K562 (cell line): Measurements from ENCODE around the gene TTLL3. TPM values are rescaled to one million over a fixed set of nuclear protein-coding genes. Genes with fewer than 3 reads are reported as not detected.

Source experiments
- ATAC-seq: fragments of 200-7000 bp; cut with Tn5 transposase; 3 replicates; pipeline ENCODE4 v1.9.1; 2020; ENCODE audit warnings: moderate library complexity
- BruUV-seq: library from RNA; stranded (reverse); fragments of 400-500 nt; replicated peaks from 2 replicates; lab custom pipeline; 2021; lab: Mats Ljungman, UMichigan
- CTCF ChIA-PET: fragments of 300-600 bp; formaldehyde crosslinking; extraction: SDS; loops from one replicate; lab custom pipeline; 2021; ENCODE audit warnings: low intra/inter-chr PET ratio; lab: Yijun Ruan, JAX
- POLR2A ChIA-PET: fragments of 300-600, 350-650 bp; sonication (Branson Sonifier 250); formaldehyde crosslinking; extraction: SDS; loops from one replicate; lab custom pipeline; 2021; ENCODE audit warnings: antibody characterized with exemption, inconsistent platforms; lab: Yijun Ruan, JAX
- DNase-seq, 4 experiments: peaks; one replicate each; pipeline versions ENCODE4 v3.0.0 to v3.0.0-alpha.2; 2011 to 2018; ENCODE audit warnings: low spot score in 3 of 4, mixed read lengths in 3 of 4; ENCODE audit errors: extremely low read depth in 1 of 4
- FAIRE-seq: peaks from 2 replicates; lab custom pipeline; 2011; peaks lifted over from hg19 to GRCh38; lab: Jason Lieb, UNC
- H2AFZ ChIP-seq: 2 replicates; pipeline ENCODE4 v1.6.0; 2011; ENCODE audit warnings: low read depth, low read length, control low read depth, inconsistent platforms
- H3K27ac ChIP-seq: fragments of 200-600 bp; 3 replicates; pipeline ENCODE4 v1.8.0; 2011; ENCODE audit warnings: low read depth, mild to moderate bottlenecking, control low read depth, inconsistent platforms, low read length, moderate library complexity, mixed read lengths; ENCODE audit errors: extremely low read depth
- H3K27me3 ChIP-seq, 2 experiments: fragments of 300-600 bp in 1 of 2; 2 replicates in 1 of 2; 3 replicates in 1 of 2; pipeline versions ENCODE4 v1.6.0 to v1.8.0; 2011; ENCODE audit warnings: inconsistent platforms in 2 of 2, low read length in 2 of 2, mild to moderate bottlenecking in 1 of 2, mixed read lengths in 1 of 2, moderate library complexity in 1 of 2; ENCODE audit not compliant: control insufficient read depth in 2 of 2, insufficient read depth in 2 of 2
- H3K36me3 ChIP-seq: fragments of 300-600 bp; 3 replicates; pipeline ENCODE4 v1.8.0; 2011; ENCODE audit warnings: mild to moderate bottlenecking, low read length, inconsistent platforms; ENCODE audit not compliant: control insufficient read depth, insufficient read depth
- H3K4me1 ChIP-seq, 2 experiments: fragments of 200-600 bp in 1 of 2; replicated peaks in 1 of 2; 2 replicates in 1 of 2; 3 replicates in 1 of 2; pipeline versions ENCODE4 v1.5.1 to v1.8.0; 2011; ENCODE audit warnings: inconsistent platforms in 2 of 2, low read length in 2 of 2, mild to moderate bottlenecking in 1 of 2, mixed read lengths in 1 of 2, moderate library complexity in 1 of 2; ENCODE audit not compliant: control insufficient read depth in 2 of 2, insufficient read depth in 2 of 2
- H3K4me2 ChIP-seq: 2 replicates; pipeline ENCODE4 v1.6.1; 2011; ENCODE audit warnings: low read length, control low read depth, inconsistent platforms, mixed read lengths; ENCODE audit not compliant: insufficient read depth
- H3K4me3 ChIP-seq: fragments of 200-600 bp; sonication (generic), shearing (Covaris generic); 2 replicates; pipeline ENCODE4 v1.5.1; 2016; ENCODE audit warnings: control low read depth, inconsistent platforms
- H3K79me2 ChIP-seq: fragments of 200-600 bp; 3 replicates; pipeline ENCODE4 v1.8.0; 2011; ENCODE audit warnings: low read length, inconsistent platforms; ENCODE audit not compliant: control insufficient read depth, insufficient read depth
- H3K9ac ChIP-seq, 2 experiments: 2 replicates each; pipeline versions ENCODE4 v1.6.0 to v1.6.1; 2011; ENCODE audit warnings: low read depth in 2 of 2, low read length in 2 of 2, control low read depth in 1 of 2, inconsistent platforms in 1 of 2, mild to moderate bottlenecking in 1 of 2, mixed read lengths in 1 of 2; ENCODE audit not compliant: insufficient read depth in 1 of 2
- H3K9me1 ChIP-seq: one replicate; pipeline ENCODE4 v1.6.0; 2011; ENCODE audit warnings: inconsistent platforms, mild to moderate bottlenecking, low read length, moderate library complexity; ENCODE audit not compliant: control insufficient read depth, insufficient read depth
- H3K9me3 ChIP-seq: replicated peaks from 2 replicates; pipeline ENCODE4 v1.5.1; 2011; ENCODE audit warnings: low read depth, low read length, inconsistent platforms; ENCODE audit not compliant: control insufficient read depth, insufficient read depth
- H4K20me1 ChIP-seq: replicated peaks from 2 replicates; pipeline ENCODE4 v1.6.1; 2011; ENCODE audit warnings: low read length, inconsistent platforms, mixed read lengths; ENCODE audit not compliant: control insufficient read depth, insufficient read depth
- ARID1B ChIP-seq: fragments of 450-650 bp; IDR thresholded peaks from 2 replicates; pipeline ENCODE4 v1.6.1; 2016; ENCODE audit warnings: antibody characterized with exemption, mild to moderate bottlenecking, inconsistent platforms
- CBFA2T2 ChIP-seq: fragments of 450-650 bp; conservative IDR thresholded peaks from 2 replicates; pipeline ENCODE4 v1.6.1; 2017; ENCODE audit warnings: mild to moderate bottlenecking
- CBFA2T3 ChIP-seq: fragments of 450-650 bp; IDR thresholded peaks from 2 replicates; pipeline ENCODE4 v1.6.1; 2017
- FOSL1 ChIP-seq: fragments of 200-800 bp; sonication (Bioruptor generic); conservative IDR thresholded peaks from 2 replicates; pipeline ENCODE4 v1.6.1; 2016; ENCODE audit warnings: missing genetic modification characterization, missing compliant biosample characterization
- FOXA3 ChIP-seq, 2 experiments: fragments of 450-650 bp in 1 of 2; sonication (generic) in 1 of 2; formaldehyde crosslinking; IDR thresholded peaks in 1 of 2; conservative IDR thresholded peaks in 1 of 2; 2 replicates each; pipeline versions ENCODE4 v1.4.0 to v1.8.0; 2020 to 2022; ENCODE audit warnings: mild to moderate bottlenecking in 2 of 2, missing genetic modification reagents in 1 of 2
- FOXJ2 ChIP-seq: fragments of 200-800 bp; sonication (Bioruptor generic); IDR thresholded peaks from 2 replicates; pipeline ENCODE4 v1.6.1; 2016; ENCODE audit warnings: missing genetic modification characterization, missing compliant biosample characterization
- HDAC1 ChIP-seq, 2 experiments: fragments of 450-650 bp; IDR thresholded peaks; 2 replicates each; pipeline ENCODE4 v1.6.1; 2016 to 2017; ENCODE audit warnings: inconsistent platforms in 1 of 2, mild to moderate bottlenecking in 1 of 2, moderate library complexity in 1 of 2
- ZEB2 ChIP-seq: fragments of 450-650 bp; IDR thresholded peaks from 2 replicates; pipeline ENCODE4 v1.6.1; 2016
- ZKSCAN1 ChIP-seq: fragments of 150-350 bp; IDR thresholded peaks from 2 replicates; pipeline ENCODE4 v1.6.1; 2016; ENCODE audit warnings: low read depth, low read length
- WGBS: fragments of 100-300 bp; shearing (Covaris generic); methylation state at CpG from one replicate; pipeline ENCODE4 v1.1.6; 2016; ENCODE audit warnings: low coverage, mixed read lengths; ENCODE audit not compliant: insufficient coverage; ENCODE audit errors: missing lambda C conversion rate; 5-methylcytosine and 5-hydroxymethylcytosine counted together
- in situ Hi-C: fragments of 300-500 bp; cut with MboI; formaldehyde crosslinking; loops from 4 replicates; pipeline ENCODE4 v1.15.0; 2018; ENCODE audit warnings: inconsistent platforms, mixed read lengths
- intact Hi-C: fragments of 100-400 bp; cut with micrococcal nuclease; formaldehyde crosslinking; loops from 2 replicates; pipeline ENCODE4 v1.14.2; 2022
- polyA plus RNA-seq, 8 experiments: library from polyadenylated mRNA; depleted of rRNA in 4 of 8; stranded (reverse) in 5 of 8; unstranded in 3 of 8; fragments of >200 nt; fragmentation: Nextera tagmentation in 2 of 8; fragmentation: Illumina TruSeq in 1 of 8; extraction: Ambion mirVana in 2 of 8; extraction: Trizol in 1 of 8; gene quantifications; 2 replicates each; pipeline versions ENCODE4 v1.2.1 to v1.2.3, GENCODE V29; 2011 to 2014; ENCODE audit warnings: inconsistent platforms in 1 of 8, missing spikeins in 1 of 8
- total RNA-seq, 7 experiments: library from RNA; depleted of rRNA in 6 of 7; stranded (reverse); fragments of >200 nt in 6 of 7; fragmentation: Illumina TruSeq in 2 of 7; extraction: Trizol in 2 of 7; gene quantifications; 2 replicates each; pipeline versions ENCODE4 v1.2.1 to v1.2.3, GENCODE V29; 2011 to 2021; ENCODE audit warnings: low replicate concordance in 1 of 7

The TTLL3 gene
- total and polyA plus RNA-seq, 9 of the 15 experiments (the other 6 are each of a cell fraction or from before 2014, with no cell fraction given) = 8.9 to 106 (median 33.2) TPM

DNA sequence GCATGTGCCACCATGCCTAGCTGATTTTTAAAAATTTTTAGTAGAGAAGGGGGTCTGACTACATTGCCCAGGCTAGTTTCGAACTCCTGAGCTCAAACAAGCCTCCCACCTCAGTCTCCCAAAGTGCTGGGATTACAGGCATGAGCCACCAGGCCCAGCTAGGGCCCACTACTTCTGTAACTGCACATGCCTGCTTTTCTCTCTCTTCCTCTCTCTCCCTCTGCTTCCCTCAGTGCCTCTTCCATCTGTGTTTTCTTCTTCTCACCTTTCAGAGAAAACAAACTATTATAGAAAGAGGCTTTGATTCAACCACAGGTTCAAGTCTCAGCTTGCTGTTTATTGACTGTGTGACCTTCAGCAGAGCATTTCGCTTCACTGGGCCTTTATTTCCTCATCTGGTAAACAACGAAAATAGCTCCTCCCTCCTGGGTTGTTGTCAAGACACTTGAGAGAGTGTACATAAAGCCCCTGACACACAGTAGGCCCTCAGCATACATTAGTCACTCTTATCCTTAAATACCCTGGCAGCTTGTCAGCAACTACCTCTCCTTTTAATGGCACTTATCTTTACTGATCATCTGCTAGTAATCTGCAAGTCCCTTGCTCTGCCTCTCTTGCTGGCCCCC is 28.0 kb upstream of the TTLL3 start:
- Histone ChIP-seq H3K4me3 (no peak overlapping the region), H2AFZ (no peak overlapping the region), H3K9me3 (no peaks in the 10 kb centered on the region), H4K20me1 (no peaks in the 10 kb centered on the region), H3K79me2 (no peaks in the 10 kb centered on the region), H3K9ac (no peak overlapping the region; a peak in 1 of 4 replicates), H3K36me3 (peaks cover 55% of the 10 kb centered on the region), H3K27ac (no peak overlapping the region), H3K4me2 (no peak overlapping the region), H3K27me3 (no peaks in the 10 kb centered on the region), H3K4me1 (peaks cover 33% of the 10 kb centered on the region in 2 experiments), H3K9me1 (no peaks in the 10 kb centered on the region)
- 67% methylated on average over 3 of the region's 3 CpGs for WGBS
- intact Hi-C loops (loop anchor here (5.0 kb wide), 1 partner anchor 150 kb away; the partner anchor contains the start of gene CRELD1), in situ Hi-C loops (no loop called here)
- ATAC-seq (no peak), DNase-seq (no peak), FAIRE-seq (no peak)
- no TSS peak for BruUV-seq
- ChIA-PET POLR2A (interaction anchor here (0.8 to 3.1 kb wide), 6 partner anchors 8 to 32 kb away, joined by 3 to 21 read pairs (median 6); partner anchors contain the start of genes ARPC4 and OGG1), CTCF (interaction anchor here (0.6 kb wide), 1 partner anchor 1102 kb away, joined by 4 read pairs; no protein-coding TSS in a partner anchor)
- TF ChIP-seq ARID1B (peak; percentile 34; the same call in 1 of the 2 replicates), ZEB2 (no peak), ZKSCAN1 (peak; percentile 96), HDAC1 (IDR thresholded peaks at IDR 0.05) (no peak), FOXA3 (CRISPR knock-in tag; conservative IDR thresholded peaks at IDR 0.05 in 1 of 2, IDR thresholded peaks at IDR 0.05 in 1 of 2) (no peak), FOXJ2 (tag) (peak; percentile 75; the same call in 1 of the 2 replicates), CBFA2T2 (0 out of 2 replicates have a peak, but pooled peaks have one; percentile 9), FOSL1 (tag) (peak; percentile 65; the same call in 1 of the 2 replicates), CBFA2T3 (peak; percentile 49)
